ENCODE data around the gene SPATA31D4. TPM values are rescaled to one million over a fixed set of nuclear protein-coding genes. Genes with fewer than 3 reads are reported as not detected.

Gene SPATA31D4
- total RNA-seq, 4 donors from 2014 or later = not detected

Small RNAs within 50 kb of the gene (small RNA-seq; reads per million reads assigned to genes)
- gene RF00189 = 0 reads per million in 2 donors
- gene RNA5SP287 = 0 reads per million in 2 donors

Other genes with a start within 250 kb of the SPATA31D4 start
- 10 to 100 TPM; 18.7 to 54.5 (median 40.2) TPM for gene TLE1, start 238.9 kb upstream of the SPATA31D4 start, total RNA-seq
- gene SPATA31D3, start 15.1 kb downstream of the SPATA31D4 start, total RNA-seq = not detected
- not detected for gene SPATA31D1, start 60.3 kb downstream of the SPATA31D4 start, total RNA-seq